ENCODE results near the gene MAFG.
A peak's percentile ranks its signal among the peaks of the same experiment; 100 is the strongest.

MAFG gene

GRCh38 chr17:81908793-81909192 lies 18.7 kb downstream of the MAFG start:
- DNase-seq, result no peak

GRCh38 chr17:81907219-81908145 lies 20.1 kb downstream of the MAFG start:
- no peak for DNase-seq

GRCh38 chr17:81906476-81907218 lies 20.9 kb downstream of the MAFG start:
- no peak for DNase-seq

- no peak for DNase-seq
Observed at GRCh38 chr17:81905993-81906392, 21.5 kb downstream of the MAFG start.

- no peak for DNase-seq
Observed at GRCh38 chr17:81905424-81905875, 22.1 kb downstream of the MAFG start.

- no peak for DNase-seq
Observed at GRCh38 chr17:81904600-81905423, 22.7 kb downstream of the MAFG start.

- DNase-seq, result no peak
Observed at GRCh38 chr17:81903896-81904599, 23.5 kb downstream of the MAFG start.

- DNase-seq, result no peak
Observed at GRCh38 chr17:81903415-81903831, 24.1 kb downstream of the MAFG start.

- no peak for DNase-seq
Observed at GRCh38 chr17:81902653-81903414, 24.7 kb downstream of the MAFG start.

GRCh38 chr17:81902023-81902652 lies 25.4 kb downstream of the MAFG start, which contains the start of gene NPB:
NPB (plus strand) TSS chr17:81902238; CDS start chr17:81902278, 40 bp downstream.
- no peak for DNase-seq

- DNase-seq, result no peak
Observed at GRCh38 chr17:81901167-81902022, 26.1 kb downstream of the MAFG start.

- no peak for DNase-seq
Observed at GRCh38 chr17:81900181-81900820, 27.2 kb downstream of the MAFG start.

- DNase-seq, result no peak
Observed at GRCh38 chr17:81899514-81900166, 27.9 kb downstream of the MAFG start.

GRCh38 chr17:81898885-81899284 lies 28.6 kb downstream of the MAFG start:
- no peak for DNase-seq

GRCh38 chr17:81898029-81898866 lies 29.3 kb downstream of the MAFG start:
- peak; percentile 85 for DNase-seq

GRCh38 chr17:81895400-81895799 lies 32.1 kb downstream of the MAFG start:
- no peak for DNase-seq

GRCh38 chr17:81891303-81891552 lies 36.3 kb downstream of the MAFG start:
- DNase-seq, result no peak
